Heart right ventricle (tissue), 16 donors: ENCODE measurements around the gene IL18R1. TPM values are rescaled to one million over a fixed set of nuclear protein-coding genes. Genes with fewer than 3 reads are reported as not detected.

ENCODE experiments used
- ATAC-seq, 8 donors: fragments of 200-7000 bp; cut with Tn5 transposase; one replicate each; pipeline ENCODE4 v1.9.1; 2020; ENCODE audit warnings: mild to moderate bottlenecking in 8 of 8, moderate library complexity in 8 of 8, moderate number of reproducible peaks in 1 of 8
- DNase-seq, 2 donors: peaks; one replicate each; pipeline ENCODE4 v3.0.0-alpha.2; 2020
- H3K27ac ChIP-seq, 10 donors: fragments of 200-600 bp; sonication (generic) in 2 of 10; one replicate each; pipeline versions ENCODE4 v1.5.0 to v1.8.0; 2020 to 2022; ENCODE audit warnings: mild to moderate bottlenecking in 3 of 10
- H3K27me3 ChIP-seq, 7 donors: fragments of 200-600 bp; one replicate each; pipeline ENCODE4 v1.8.0; 2021 to 2022; ENCODE audit warnings: mild to moderate bottlenecking in 2 of 7
- H3K36me3 ChIP-seq, 9 donors: fragments of 200-600 bp; sonication (generic) in 1 of 9; one replicate each; pipeline versions ENCODE4 v1.5.0 to v1.8.0; 2020 to 2022; ENCODE audit warnings: mild to moderate bottlenecking in 2 of 9
- H3K4me1 ChIP-seq, 9 donors: fragments of 200-600 bp; sonication (generic) in 1 of 9; one replicate each; pipeline versions ENCODE4 v1.5.0 to v1.8.0; 2020 to 2022; ENCODE audit warnings: mild to moderate bottlenecking in 4 of 9
- H3K4me3 ChIP-seq, 10 donors: fragments of 200-600 bp; sonication (generic) in 2 of 10; one replicate each; pipeline versions ENCODE4 v1.5.0 to v1.8.0; 2020 to 2022; ENCODE audit warnings: mild to moderate bottlenecking in 7 of 10, moderate library complexity in 2 of 10
- H3K9me3 ChIP-seq, 11 donors: fragments of 200-600 bp in 10 of 11; sonication (generic) in 2 of 11; one replicate each; pipeline versions ENCODE4 v1.5.0 to v1.8.0; 2013 to 2022; ENCODE audit warnings: mild to moderate bottlenecking in 2 of 11, control low read depth in 1 of 11, moderate library complexity in 1 of 11
- WGBS, 2 donors: extraction: QIAGEN DNeasy Blood & Tissue Kit; methylation state at CpG; one replicate each; pipeline ENCODE4 v1.1.7; 2013; ENCODE audit warnings: inconsistent platforms in 1 of 2; 5-methylcytosine and 5-hydroxymethylcytosine counted together
- intact Hi-C, 10 donors: fragments of 100-400 bp; cut with DNase I; formaldehyde crosslinking; loops; one replicate each; pipeline versions ENCODE4 v1.11.1 to v1.14.2; 2022
- microRNA-seq, 2 donors: library from miRNA; unstranded; fragments of <30 nt; microRNA quantifications; one replicate each; pipeline ENCODE4 v1.2.0, GENCODE V29; 2021
- polyA plus RNA-seq, 2 donors: library from polyadenylated mRNA; stranded (reverse); fragments of 200-250 nt; gene quantifications; one replicate each; pipeline ENCODE4 v1.2.3, GENCODE V29; 2013
- total RNA-seq, 10 donors: library from RNA; stranded (reverse); fragmentation: NEBNext Ultra II Directional in 3 of 10; extraction: Animal tissue kit (Norgen Biotek cat#: 25700) in 3 of 10; gene quantifications; one replicate each; pipeline versions ENCODE4 v1.2.1 to v1.2.4, GENCODE V29; 2021 to 2023
- TF ChIP-seq, protein P1 (sequence below), 9 donors: fragments of 200-600 bp; sonication (generic) in 2 of 9; IDR thresholded peaks; one replicate each; pipeline versions ENCODE4 v1.5.0 to v1.8.0; 2021 to 2022; ENCODE audit warnings: antibody characterized with exemption in 9 of 9, mild to moderate bottlenecking in 5 of 9, moderate library complexity in 1 of 9
- donor health status: Arrhythmogenic right ventricular cardiomyopathy.
- donor health status: ischemic (EF 13 %, LVEDD 7.1; RV severe dilation, severe dysfunction).
- donor health status: healthy with polysubstance abuse.
- donor health status: DM: no; HTN: yes; CAD: no.
- donor health status: DM: no; HTN: no; CAD: no.
- donor health status: ischemic (EF 25% LVEDD 6.9; RV normal size, moderate dysfunction).
- donor health status: ischemic (EF 25% LVEDD 5.7; RV mildly dilated, moderate dysfunction).
- donor health status: healthy.
- donor health status: DM: yes; HTN: yes; CAD: no.
- donor health status: Ischemic cardiomyopathy.
- donor health status: ischemic (EF 35%, LVEDD 5.7; RV mildly dilated, moderate dysfunction).
- donor health status: nonischemic (EF 11% LVEDD 7.7; RV severe dilation, severe dysfunction).
- donor health status: DM: yes; HTN: yes; CAD: no.
- donor health status: PGD.
- donor health status: ischemic (EF 29% LVEDD 5.4; RV normal size, mild dysfunction).
- donor health status: nonischemic (EF 23%, LVEDD 6.1; RV moderate dilation, normal function).

IL18R1 gene
- total and polyA plus RNA-seq, 12 donors = 0.06 to 4.9 (median 1.2) TPM

DNA sequence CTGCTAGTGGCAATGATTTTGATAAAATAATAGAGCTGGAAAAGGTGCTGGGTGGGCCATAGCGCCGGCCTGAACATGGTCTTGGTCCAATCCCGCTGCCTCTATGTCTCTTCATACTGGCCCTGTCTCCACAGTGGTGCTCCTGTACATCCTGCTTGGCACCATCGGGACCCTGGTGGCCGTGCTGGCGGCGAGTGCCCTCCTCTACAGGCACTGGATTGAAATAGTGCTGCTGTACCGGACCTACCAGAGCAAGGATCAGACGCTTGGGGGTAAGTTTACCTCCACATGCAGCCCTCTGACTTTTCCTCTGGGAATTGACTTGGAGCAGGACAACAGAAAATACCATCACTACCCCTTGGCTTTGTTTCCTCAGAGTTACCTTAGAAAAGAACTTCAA lies 91.3 kb downstream of the IL18R1 start:
- Histone ChIP-seq H3K4me1 (peaks cover 0 to 9% (median 0%) of the 10 kb centered on the region in 9 donors), H3K27me3 (no peaks in the 10 kb centered on the region), H3K36me3 (no peaks in the 10 kb centered on the region), H3K27ac (no peak overlapping the region), H3K9me3 (no peaks in the 10 kb centered on the region), H3K4me3 (no peak overlapping the region)
- DNase-seq (no peak), ATAC-seq (no peak)
- intact Hi-C loops = loop anchor here in 9 of 10 donors (5.0 to 10.0 kb wide), 12 partner anchors 82 to 572 kb away; partner anchors contain the start of gene IL18R1 (in 3 of the 9)
- TF ChIP-seq, protein P1, sequence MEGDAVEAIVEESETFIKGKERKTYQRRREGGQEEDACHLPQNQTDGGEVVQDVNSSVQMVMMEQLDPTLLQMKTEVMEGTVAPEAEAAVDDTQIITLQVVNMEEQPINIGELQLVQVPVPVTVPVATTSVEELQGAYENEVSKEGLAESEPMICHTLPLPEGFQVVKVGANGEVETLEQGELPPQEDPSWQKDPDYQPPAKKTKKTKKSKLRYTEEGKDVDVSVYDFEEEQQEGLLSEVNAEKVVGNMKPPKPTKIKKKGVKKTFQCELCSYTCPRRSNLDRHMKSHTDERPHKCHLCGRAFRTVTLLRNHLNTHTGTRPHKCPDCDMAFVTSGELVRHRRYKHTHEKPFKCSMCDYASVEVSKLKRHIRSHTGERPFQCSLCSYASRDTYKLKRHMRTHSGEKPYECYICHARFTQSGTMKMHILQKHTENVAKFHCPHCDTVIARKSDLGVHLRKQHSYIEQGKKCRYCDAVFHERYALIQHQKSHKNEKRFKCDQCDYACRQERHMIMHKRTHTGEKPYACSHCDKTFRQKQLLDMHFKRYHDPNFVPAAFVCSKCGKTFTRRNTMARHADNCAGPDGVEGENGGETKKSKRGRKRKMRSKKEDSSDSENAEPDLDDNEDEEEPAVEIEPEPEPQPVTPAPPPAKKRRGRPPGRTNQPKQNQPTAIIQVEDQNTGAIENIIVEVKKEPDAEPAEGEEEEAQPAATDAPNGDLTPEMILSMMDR (IDR thresholded peaks at IDR 0.05) = no peak
- WGBS, 2 donors = 91 to 97% methylated on average over 9 of the region's 9 CpGs

Small RNA genes within 50 kb of the gene (microRNA-seq; reads per million reads assigned to microRNA genes)
- gene MIR4772 = 0 to 0.51 reads per million in 2 donors

Other genes starting within 250 kb of the IL18R1 start
- 10 to 100 TPM in 9 of 10 donors, 1 to 10 TPM in 1; 5.7 to 47.0 (median 17.6) TPM for gene IL1R1, start 213.1 kb upstream of the IL18R1 start, total RNA-seq
- 10 to 100 TPM; 22.0 to 28.7 TPM for gene IL1R1, start 213.1 kb upstream of the IL18R1 start, polyA plus RNA-seq
- under 1 TPM in 5 of 10 donors, not detected in 5; 0.11 to 0.92 (median 0.31) TPM for gene IL1RL2, start 168.8 kb upstream of the IL18R1 start, total RNA-seq
- under 1 TPM; 0.22 to 0.29 TPM for gene IL1RL2, start 168.8 kb upstream of the IL18R1 start, polyA plus RNA-seq
- gene IL1RL1, start 44.2 kb upstream of the IL18R1 start, total RNA-seq = 10 to 100 TPM in 1 of 10 donors, 1 to 10 TPM in 6, under 1 TPM in 3; 0.48 to 35.3 (median 1.2) TPM
- gene IL1RL1, start 44.2 kb upstream of the IL18R1 start, polyA plus RNA-seq = 10 to 100 TPM in 1 of 2 donors, 1 to 10 TPM in 1; 1.5 to 44.9 TPM
- 1 to 10 TPM in 1 of 10 donors, under 1 TPM in 6, not detected in 3; 0.12 to 1.2 (median 0.57) TPM for gene IL18RAP, start 67.4 kb downstream of the IL18R1 start, total RNA-seq
- under 1 TPM; 0.28 to 0.44 TPM for gene IL18RAP, start 67.4 kb downstream of the IL18R1 start, polyA plus RNA-seq
- gene SLC9A4, start 117.4 kb downstream of the IL18R1 start, total RNA-seq = under 1 TPM in 1 of 10 donors, not detected in 9; 0.07 TPM
- gene SLC9A4, start 117.4 kb downstream of the IL18R1 start, polyA plus RNA-seq = not detected